Measurements from ENCODE around the gene AKNA.
A peak's percentile ranks its signal among the peaks of the same experiment; 100 is the strongest.

The AKNA gene

GRCh38 chr9:114404531-114404930 lies 16.7 kb upstream of the AKNA start:
- TF ChIP-seq CTCF (conservative IDR thresholded peaks at IDR 0.05; ENCODE audit: low read depth, low read length), result no peak
- H3K4me3 ChIP-seq (ENCODE audit: low read length), result no peak overlapping the region
- no peak for DNase-seq (ENCODE audit: low read depth)

GRCh38 chr9:114403153-114403756 lies 15.5 kb upstream of the AKNA start:
- no peak for DNase-seq (ENCODE audit: low read depth)
- no peak overlapping the region for H3K4me3 ChIP-seq (ENCODE audit: low read length)
- TF ChIP-seq CTCF (conservative IDR thresholded peaks at IDR 0.05; ENCODE audit: low read depth, low read length), result no peak

GRCh38 chr9:114401344-114401743 lies 13.6 kb upstream of the AKNA start:
- no peak overlapping the region for H3K4me3 ChIP-seq (ENCODE audit: low read length)
- no peak for DNase-seq (ENCODE audit: low read depth)
- TF ChIP-seq CTCF (conservative IDR thresholded peaks at IDR 0.05; ENCODE audit: low read depth, low read length), result no peak

- DNase-seq (ENCODE audit: low read depth), result no peak
- TF ChIP-seq CTCF (conservative IDR thresholded peaks at IDR 0.05; ENCODE audit: low read depth, low read length), result no peak
- H3K4me3 ChIP-seq (ENCODE audit: low read length), result no peak overlapping the region
These were observed 13.0 kb upstream of the AKNA start for GRCh38 chr9:114400772-114401171.

GRCh38 chr9:114400219-114400618 lies 12.4 kb upstream of the AKNA start:
- H3K4me3 ChIP-seq (ENCODE audit: low read length), result no peak overlapping the region
- DNase-seq (ENCODE audit: low read depth), result no peak
- no peak for TF ChIP-seq CTCF (conservative IDR thresholded peaks at IDR 0.05; ENCODE audit: low read depth, low read length)

- TF ChIP-seq CTCF (conservative IDR thresholded peaks at IDR 0.05; ENCODE audit: low read depth, low read length), result no peak
- H3K4me3 ChIP-seq (ENCODE audit: low read length), result no peak overlapping the region
- no peak for DNase-seq (ENCODE audit: low read depth)
These were observed 11.6 kb upstream of the AKNA start for GRCh38 chr9:114399381-114399780.

GRCh38 chr9:114397848-114398605 lies 10.2 kb upstream of the AKNA start:
- DNase-seq (ENCODE audit: low read depth), result peak; percentile 62
- no peak for TF ChIP-seq CTCF (conservative IDR thresholded peaks at IDR 0.05; ENCODE audit: low read depth, low read length)
- H3K4me3 ChIP-seq (ENCODE audit: low read length), result peak overlapping the region; percentile 77
